Ishikawa (cell line): ENCODE measurements around the gene EYA2.

Experiments
- CEBPB ChIP-seq: IDR thresholded peaks from 2 replicates; pipeline ENCODE4 v1.6.1; 2012
- CREB1 ChIP-seq: IDR thresholded peaks from 2 replicates; pipeline ENCODE4 v1.6.1; 2012; ENCODE audit warnings: low read depth
- EGR1 ChIP-seq: IDR thresholded peaks from 2 replicates; pipeline ENCODE4 v1.6.1; 2012
- EP300 ChIP-seq: IDR thresholded peaks from 2 replicates; pipeline ENCODE4 v1.6.1; 2012; ENCODE audit warnings: borderline replicate concordance
- FOXM1 ChIP-seq: IDR thresholded peaks from 2 replicates; pipeline ENCODE4 v1.6.1; 2012; ENCODE audit warnings: low read depth, borderline replicate concordance
- NFIC ChIP-seq: IDR thresholded peaks from 2 replicates; pipeline ENCODE4 v1.6.1; 2012
- RAD21 ChIP-seq: IDR thresholded peaks from 2 replicates; pipeline ENCODE4 v1.6.1; 2012; ENCODE audit warnings: low read depth
- TAF1 ChIP-seq: IDR thresholded peaks from 2 replicates; pipeline ENCODE4 v1.6.1; 2012; ENCODE audit warnings: low read depth, mild to moderate bottlenecking
- TCF12 ChIP-seq: IDR thresholded peaks from 2 replicates; pipeline ENCODE4 v1.6.1; 2012; ENCODE audit warnings: low read depth
- YY1 ChIP-seq: IDR thresholded peaks from 2 replicates; pipeline ENCODE4 v1.6.1; 2012; ENCODE audit warnings: low read depth
- TF ChIP-seq, protein P1 (sequence below): IDR thresholded peaks from 2 replicates; pipeline ENCODE4 v1.6.1; 2012
- TF ChIP-seq, protein P2 (sequence below): IDR thresholded peaks from 2 replicates; pipeline ENCODE4 v1.6.1; 2012; ENCODE audit warnings: low read depth, mild to moderate bottlenecking
- TF ChIP-seq, protein P3 (sequence below): IDR thresholded peaks from 2 replicates; pipeline ENCODE4 v1.6.1; 2012

DNA sequence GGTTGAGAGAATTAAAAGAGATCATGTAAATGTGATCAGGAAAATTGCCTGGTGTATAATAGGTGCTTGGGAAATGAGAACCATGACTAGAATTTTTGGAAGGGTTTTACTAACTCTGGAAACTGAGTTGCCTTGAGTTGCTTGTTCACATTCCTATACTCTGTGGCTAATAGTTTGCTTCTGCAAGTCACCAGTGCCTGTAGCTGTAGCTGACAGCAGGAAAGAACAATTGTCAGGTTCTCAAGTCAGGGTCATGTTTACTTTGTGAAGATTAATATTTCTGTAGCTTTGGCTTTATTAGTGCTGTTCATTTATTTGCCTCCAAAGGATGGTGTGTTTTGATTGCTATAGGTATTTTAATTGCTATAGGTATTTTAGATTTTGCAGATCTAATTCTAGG is 86.5 kb downstream of the EYA2 start:
- TF ChIP-seq, protein P1, sequence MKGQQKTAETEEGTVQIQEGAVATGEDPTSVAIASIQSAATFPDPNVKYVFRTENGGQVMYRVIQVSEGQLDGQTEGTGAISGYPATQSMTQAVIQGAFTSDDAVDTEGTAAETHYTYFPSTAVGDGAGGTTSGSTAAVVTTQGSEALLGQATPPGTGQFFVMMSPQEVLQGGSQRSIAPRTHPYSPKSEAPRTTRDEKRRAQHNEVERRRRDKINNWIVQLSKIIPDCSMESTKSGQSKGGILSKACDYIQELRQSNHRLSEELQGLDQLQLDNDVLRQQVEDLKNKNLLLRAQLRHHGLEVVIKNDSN: no peak
- no peak for TF ChIP-seq YY1
- TF ChIP-seq TCF12: no peak
- no peak for TF ChIP-seq RAD21
- TF ChIP-seq EP300: no peak
- TF ChIP-seq CREB1: no peak
- TF ChIP-seq, protein P2, sequence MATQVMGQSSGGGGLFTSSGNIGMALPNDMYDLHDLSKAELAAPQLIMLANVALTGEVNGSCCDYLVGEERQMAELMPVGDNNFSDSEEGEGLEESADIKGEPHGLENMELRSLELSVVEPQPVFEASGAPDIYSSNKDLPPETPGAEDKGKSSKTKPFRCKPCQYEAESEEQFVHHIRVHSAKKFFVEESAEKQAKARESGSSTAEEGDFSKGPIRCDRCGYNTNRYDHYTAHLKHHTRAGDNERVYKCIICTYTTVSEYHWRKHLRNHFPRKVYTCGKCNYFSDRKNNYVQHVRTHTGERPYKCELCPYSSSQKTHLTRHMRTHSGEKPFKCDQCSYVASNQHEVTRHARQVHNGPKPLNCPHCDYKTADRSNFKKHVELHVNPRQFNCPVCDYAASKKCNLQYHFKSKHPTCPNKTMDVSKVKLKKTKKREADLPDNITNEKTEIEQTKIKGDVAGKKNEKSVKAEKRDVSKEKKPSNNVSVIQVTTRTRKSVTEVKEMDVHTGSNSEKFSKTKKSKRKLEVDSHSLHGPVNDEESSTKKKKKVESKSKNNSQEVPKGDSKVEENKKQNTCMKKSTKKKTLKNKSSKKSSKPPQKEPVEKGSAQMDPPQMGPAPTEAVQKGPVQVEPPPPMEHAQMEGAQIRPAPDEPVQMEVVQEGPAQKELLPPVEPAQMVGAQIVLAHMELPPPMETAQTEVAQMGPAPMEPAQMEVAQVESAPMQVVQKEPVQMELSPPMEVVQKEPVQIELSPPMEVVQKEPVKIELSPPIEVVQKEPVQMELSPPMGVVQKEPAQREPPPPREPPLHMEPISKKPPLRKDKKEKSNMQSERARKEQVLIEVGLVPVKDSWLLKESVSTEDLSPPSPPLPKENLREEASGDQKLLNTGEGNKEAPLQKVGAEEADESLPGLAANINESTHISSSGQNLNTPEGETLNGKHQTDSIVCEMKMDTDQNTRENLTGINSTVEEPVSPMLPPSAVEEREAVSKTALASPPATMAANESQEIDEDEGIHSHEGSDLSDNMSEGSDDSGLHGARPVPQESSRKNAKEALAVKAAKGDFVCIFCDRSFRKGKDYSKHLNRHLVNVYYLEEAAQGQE: no peak
- no peak for TF ChIP-seq FOXM1
- no peak for TF ChIP-seq TAF1
- TF ChIP-seq EGR1: no peak
- TF ChIP-seq CEBPB: no peak
- no peak for TF ChIP-seq NFIC
- TF ChIP-seq, protein P3, sequence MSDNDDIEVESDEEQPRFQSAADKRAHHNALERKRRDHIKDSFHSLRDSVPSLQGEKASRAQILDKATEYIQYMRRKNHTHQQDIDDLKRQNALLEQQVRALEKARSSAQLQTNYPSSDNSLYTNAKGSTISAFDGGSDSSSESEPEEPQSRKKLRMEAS: no peak
